ENCODE results near the gene WHRN. TPM values are rescaled to one million over a fixed set of nuclear protein-coding genes. Genes with fewer than 3 reads are reported as not detected.

WHRN gene
- total RNA-seq, 1 experiment from 2014 or later, result 4.4 TPM

DNA sequence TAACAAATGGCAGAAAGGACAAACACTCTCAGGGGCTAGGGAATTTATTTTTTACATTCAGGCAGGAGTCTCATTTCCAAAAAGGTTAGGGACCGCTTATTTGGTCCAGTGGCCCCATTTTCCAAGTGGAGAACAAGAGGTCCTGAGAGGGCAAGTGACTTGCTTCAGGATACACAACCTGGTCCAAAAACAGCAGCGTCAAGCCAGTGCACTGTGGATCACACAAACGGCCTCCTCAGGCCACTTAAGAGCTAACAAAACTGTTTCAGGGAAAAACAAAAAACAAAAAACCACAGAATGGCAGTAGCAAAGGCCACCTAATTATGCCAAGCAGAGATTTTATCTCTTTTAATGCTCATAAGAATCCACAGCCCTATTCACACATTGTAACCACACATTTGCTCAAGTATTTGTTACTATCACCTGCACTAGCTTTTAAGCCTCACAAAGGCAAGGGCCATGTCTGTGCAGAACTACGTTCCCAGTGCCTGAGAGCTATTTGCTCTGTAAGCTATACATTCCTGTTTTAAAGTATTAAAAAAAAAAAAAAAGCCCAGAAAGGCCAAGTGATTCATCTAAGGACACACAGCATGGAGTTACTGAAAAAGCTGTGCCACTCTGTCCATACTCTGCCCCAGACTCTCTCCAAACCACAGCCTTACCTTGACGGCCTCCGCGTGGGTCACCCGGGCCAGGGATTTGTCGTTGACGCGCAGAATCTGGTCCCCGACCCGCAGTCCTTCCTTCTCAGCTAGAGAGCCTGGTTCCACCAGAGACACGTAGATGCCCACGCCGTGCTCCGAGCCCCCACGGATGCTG, 1.5 kb downstream of the WHRN start:
- H3K27me3 ChIP-seq (ENCODE audit: control insufficient read depth, insufficient read depth, low read length), result peaks cover 13% of the 10 kb centered on the region
- DNase-seq, result no peak

DNA sequence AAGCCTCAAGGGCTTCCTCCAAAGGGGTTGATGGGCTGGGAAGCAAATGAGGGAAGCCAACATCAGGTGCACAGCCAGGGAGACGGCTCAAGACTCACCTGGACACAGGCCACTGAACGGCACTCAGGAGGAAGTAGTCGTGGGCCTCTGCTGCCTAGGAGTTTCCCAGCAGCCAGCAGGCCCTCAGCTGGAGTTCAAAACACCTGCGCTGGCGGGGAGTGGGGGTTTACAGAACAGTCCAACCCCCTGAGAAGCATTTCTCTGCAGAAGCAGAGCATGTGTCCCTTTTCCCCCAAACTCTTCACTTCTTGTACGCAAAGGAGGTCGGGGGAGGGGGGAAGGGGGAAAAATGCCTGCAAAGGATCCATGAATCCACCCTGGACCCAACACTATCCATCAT, 2.3 kb downstream of the WHRN start:
- no peak for DNase-seq
- H3K4me3 ChIP-seq (ENCODE audit: insufficient read depth, low read depth, low read length), result no peak overlapping the region
- peaks cover 13% of the 10 kb centered on the region for H3K27me3 ChIP-seq (ENCODE audit: control insufficient read depth, insufficient read depth, low read length)
- H3K36me3 ChIP-seq (replicated peaks; ENCODE audit: control insufficient read depth, insufficient read depth, low read length), result no peaks in the 10 kb centered on the region

More for the DNA sequence above, 1.5 kb downstream of the WHRN start:
- Histone ChIP-seq H3K4me3 (ENCODE audit: insufficient read depth, low read depth, low read length) (peak overlapping the region; percentile 63), H3K36me3 (replicated peaks; ENCODE audit: control insufficient read depth, insufficient read depth, low read length) (no peaks in the 10 kb centered on the region)

DNA sequence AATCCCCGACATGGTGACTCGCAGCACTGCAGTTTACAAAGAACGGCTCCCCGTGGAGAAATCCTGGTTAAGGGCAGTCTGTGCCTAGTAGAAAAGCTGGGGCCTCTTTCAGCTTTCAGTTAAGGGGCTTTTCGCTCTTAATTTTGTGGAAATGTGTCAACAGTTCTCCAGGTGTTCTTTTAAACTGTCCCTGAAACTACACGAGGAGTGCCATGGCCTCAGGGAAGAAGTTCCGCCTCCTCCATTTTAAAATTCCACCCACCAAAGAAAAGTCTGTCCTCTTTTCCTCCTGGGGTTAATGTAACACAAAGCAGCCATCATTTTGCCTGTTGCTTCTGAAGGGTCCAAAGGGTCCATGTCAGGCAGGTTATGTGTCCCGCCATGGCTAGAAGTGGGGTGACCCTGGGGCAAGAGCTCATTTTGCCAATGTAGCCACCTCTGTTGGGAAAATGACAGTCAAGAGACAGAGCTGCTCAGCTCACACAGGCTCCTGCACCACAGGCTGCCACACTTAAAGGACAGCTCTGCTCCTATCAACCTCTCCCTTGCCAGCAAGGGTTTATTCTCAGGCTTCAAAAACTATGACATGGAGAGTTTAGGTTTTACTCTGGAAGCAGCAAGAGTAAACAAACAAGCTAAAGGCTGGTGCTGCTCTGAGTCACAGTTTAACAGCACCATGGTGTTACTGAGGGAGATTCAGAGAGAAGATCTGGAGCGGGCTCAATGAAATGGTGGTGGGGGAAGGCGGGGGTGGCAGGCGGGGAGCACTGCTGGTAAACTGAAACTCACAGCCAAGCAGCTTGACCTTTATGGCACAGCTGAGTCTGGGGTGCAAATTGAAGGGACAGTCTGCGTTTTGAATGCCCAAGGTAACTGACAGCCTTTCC, 3.2 kb downstream of the WHRN start:
- no peaks in the 10 kb centered on the region for H3K36me3 ChIP-seq (replicated peaks; ENCODE audit: control insufficient read depth, insufficient read depth, low read length)
- H3K27me3 ChIP-seq (ENCODE audit: control insufficient read depth, insufficient read depth, low read length), result peaks cover 13% of the 10 kb centered on the region
- DNase-seq, result peak; percentile 72
- H3K4me3 ChIP-seq (ENCODE audit: insufficient read depth, low read depth, low read length), result no peak overlapping the region

DNA sequence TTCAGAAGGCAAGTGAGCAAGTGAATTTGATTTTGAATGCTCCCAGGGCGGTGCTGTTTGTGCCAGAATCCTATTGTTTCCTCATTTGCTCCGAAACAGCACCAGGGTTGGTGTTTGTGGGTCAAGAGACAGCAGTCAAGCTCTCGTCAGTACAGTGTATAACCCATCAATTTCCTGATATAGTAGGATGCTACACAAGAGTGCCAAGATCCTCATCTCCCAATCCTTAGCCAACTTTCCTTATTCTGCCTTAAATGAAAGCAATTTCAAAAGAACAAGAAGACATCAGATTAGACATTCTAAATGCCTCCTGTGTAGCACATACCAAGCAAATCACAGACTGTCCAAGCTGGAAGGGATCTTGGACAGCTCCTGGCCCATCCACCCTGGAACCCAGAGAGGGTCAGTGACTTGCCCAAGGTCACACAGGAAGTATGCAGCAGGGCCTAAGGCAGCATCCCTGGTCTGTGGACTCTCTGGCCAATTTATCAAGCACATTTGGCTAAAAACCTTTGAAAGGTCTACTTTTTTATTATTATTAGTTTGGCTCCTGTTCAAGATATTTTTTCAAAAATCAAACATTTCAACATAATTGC, 4.5 kb downstream of the WHRN start:
- peak; percentile 21 for DNase-seq

DNA sequence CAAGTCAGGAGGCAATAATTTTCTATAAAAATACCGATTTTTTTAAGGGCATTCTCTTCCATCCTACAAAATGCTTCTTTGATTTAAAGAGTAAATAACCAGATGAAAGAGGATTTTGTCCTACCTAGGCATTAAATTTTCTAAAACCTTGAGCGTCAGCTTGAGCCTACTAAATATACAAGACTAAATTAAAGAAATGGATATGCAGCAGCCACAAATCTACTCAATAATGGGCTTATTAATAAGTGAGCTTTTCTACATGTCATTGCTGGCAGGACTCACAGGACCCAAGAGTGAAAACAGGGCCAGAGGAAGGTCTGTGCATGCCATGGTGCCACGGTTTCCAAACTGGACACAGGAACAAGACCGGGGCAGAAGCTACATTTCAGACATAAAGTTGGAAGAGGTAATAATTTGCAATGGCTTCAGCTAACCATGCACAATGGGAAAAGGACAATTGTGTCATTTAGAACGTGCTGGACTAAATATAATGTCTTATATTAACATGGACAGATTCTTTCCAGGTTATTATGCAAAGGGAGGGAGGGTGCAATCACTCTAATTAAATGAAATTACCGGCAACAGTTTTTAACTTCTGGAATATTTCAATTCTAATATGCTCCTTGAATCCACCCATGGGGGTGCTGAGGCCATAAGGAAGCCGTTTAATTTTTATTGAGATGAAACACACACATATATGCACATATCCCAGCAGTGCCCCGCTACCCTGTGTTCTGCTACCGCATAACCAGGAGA, 5.2 kb downstream of the WHRN start:
- peak; percentile 3 for DNase-seq
- Histone ChIP-seq H3K27me3 (ENCODE audit: control insufficient read depth, insufficient read depth, low read length) (peaks cover 13% of the 10 kb centered on the region), H3K4me3 (ENCODE audit: insufficient read depth, low read depth, low read length) (no peak overlapping the region), H3K36me3 (replicated peaks; ENCODE audit: control insufficient read depth, insufficient read depth, low read length) (no peaks in the 10 kb centered on the region)

More for the DNA sequence above, 4.5 kb downstream of the WHRN start:
- Histone ChIP-seq H3K36me3 (replicated peaks; ENCODE audit: control insufficient read depth, insufficient read depth, low read length) (no peaks in the 10 kb centered on the region), H3K27me3 (ENCODE audit: control insufficient read depth, insufficient read depth, low read length) (peaks cover 13% of the 10 kb centered on the region), H3K4me3 (ENCODE audit: insufficient read depth, low read depth, low read length) (no peak overlapping the region)

DNA sequence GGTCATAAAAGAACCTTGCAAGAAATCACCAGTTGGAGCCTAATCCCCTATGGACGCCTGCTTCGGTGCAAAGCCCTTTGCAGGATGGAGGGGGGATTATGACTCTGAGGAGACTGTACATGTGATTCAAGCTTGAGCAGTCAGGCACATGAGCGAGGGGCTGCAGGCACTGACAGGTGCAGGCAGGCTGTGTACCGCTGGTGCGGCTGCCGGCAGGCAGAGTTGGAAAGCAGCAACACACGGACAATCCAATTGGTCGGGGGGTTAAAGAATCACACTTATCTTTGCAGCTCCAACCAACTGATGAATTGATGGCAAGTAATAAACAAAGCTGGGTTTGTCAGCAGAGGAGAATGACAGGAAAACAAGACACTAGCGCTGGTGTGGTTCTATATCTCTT, 5.7 kb downstream of the WHRN start:
- H3K27me3 ChIP-seq (ENCODE audit: control insufficient read depth, insufficient read depth, low read length), result peaks cover 7% of the 10 kb centered on the region
- DNase-seq, result peak; percentile 16
- no peaks in the 10 kb centered on the region for H3K36me3 ChIP-seq (replicated peaks; ENCODE audit: control insufficient read depth, insufficient read depth, low read length)
- no peak overlapping the region for H3K4me3 ChIP-seq (ENCODE audit: insufficient read depth, low read depth, low read length)

DNA sequence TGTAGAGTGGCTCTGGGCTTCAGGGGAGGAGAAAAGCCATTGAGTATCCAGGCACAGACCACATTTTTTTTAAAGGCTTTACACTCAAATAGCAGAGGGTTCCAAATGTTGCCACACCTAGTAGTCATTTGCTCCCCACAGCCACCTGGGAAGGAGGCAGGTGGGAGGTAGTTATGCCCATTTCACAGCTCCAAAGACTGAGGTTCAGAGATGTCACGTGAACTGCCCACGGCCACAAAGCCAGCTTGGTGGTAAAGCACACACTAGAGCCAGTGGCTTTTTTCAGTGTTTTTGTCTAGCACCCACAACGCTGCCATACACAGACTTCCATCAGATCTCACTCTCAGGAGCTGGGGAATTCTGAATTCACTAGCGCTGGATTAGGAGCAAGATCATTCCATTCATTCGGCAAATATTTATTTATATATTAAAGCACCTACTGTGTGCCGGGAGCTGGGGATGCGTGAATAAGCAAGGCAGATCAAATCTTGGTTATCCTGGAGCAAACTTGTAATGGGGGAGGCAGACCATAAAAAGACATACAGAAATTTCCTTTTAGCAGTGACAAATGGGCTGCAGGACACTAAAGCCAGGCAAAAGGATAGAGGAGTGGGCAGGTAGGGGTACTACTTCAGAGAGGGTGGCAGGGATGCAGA, 7.4 kb downstream of the WHRN start:
- no peaks in the 10 kb centered on the region for H3K27me3 ChIP-seq (ENCODE audit: control insufficient read depth, insufficient read depth, low read length)
- no peak overlapping the region for H3K4me3 ChIP-seq (ENCODE audit: insufficient read depth, low read depth, low read length)
- peak; percentile 4 for DNase-seq
- H3K36me3 ChIP-seq (replicated peaks; ENCODE audit: control insufficient read depth, insufficient read depth, low read length), result no peaks in the 10 kb centered on the region

DNA sequence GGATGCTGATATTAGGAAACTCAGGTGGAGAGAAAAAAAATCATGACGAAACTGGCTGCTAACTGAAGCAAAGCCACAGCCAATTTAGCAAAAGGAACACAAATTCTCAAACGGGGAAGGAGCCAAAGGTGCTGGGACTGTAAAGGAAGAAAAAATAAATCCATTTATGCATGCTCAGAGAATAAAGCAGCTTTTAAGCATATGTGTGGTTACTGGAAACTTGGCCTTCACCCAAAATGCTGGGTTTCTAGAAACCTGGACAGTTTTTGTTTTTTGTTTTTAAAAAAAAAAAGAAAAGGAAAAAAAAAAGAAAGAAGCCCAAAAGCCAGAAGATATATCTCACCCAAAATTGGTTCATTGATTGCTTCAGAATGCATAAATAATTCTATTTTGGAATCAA, 8.0 kb downstream of the WHRN start:
- no peaks in the 10 kb centered on the region for H3K36me3 ChIP-seq (replicated peaks; ENCODE audit: control insufficient read depth, insufficient read depth, low read length)
- peak; percentile 0 for DNase-seq
- H3K4me3 ChIP-seq (ENCODE audit: insufficient read depth, low read depth, low read length), result no peak overlapping the region
- no peaks in the 10 kb centered on the region for H3K27me3 ChIP-seq (ENCODE audit: control insufficient read depth, insufficient read depth, low read length)

DNA sequence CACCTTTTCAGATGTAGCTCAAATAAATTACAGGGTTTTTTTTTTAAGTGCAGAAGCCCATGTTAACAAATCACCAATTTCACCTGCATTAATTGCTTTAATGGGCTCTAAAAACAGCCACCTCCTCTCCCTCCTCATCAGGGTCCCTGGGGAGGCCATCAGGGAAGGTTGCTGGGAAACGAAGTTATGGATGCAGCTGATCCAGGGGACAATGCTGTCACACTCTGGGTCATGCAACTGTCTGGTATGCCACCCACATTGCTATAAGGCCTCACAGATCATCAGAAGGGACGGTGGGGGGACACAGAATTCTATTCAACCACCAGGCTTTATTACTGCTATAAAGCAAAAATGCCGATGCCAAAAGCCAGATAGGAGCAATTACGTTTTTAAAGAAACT, 9.3 kb downstream of the WHRN start:
- Histone ChIP-seq H3K4me3 (ENCODE audit: insufficient read depth, low read depth, low read length) (no peak overlapping the region), H3K27me3 (ENCODE audit: control insufficient read depth, insufficient read depth, low read length) (no peaks in the 10 kb centered on the region)
- DNase-seq, result peak; percentile 4

DNA sequence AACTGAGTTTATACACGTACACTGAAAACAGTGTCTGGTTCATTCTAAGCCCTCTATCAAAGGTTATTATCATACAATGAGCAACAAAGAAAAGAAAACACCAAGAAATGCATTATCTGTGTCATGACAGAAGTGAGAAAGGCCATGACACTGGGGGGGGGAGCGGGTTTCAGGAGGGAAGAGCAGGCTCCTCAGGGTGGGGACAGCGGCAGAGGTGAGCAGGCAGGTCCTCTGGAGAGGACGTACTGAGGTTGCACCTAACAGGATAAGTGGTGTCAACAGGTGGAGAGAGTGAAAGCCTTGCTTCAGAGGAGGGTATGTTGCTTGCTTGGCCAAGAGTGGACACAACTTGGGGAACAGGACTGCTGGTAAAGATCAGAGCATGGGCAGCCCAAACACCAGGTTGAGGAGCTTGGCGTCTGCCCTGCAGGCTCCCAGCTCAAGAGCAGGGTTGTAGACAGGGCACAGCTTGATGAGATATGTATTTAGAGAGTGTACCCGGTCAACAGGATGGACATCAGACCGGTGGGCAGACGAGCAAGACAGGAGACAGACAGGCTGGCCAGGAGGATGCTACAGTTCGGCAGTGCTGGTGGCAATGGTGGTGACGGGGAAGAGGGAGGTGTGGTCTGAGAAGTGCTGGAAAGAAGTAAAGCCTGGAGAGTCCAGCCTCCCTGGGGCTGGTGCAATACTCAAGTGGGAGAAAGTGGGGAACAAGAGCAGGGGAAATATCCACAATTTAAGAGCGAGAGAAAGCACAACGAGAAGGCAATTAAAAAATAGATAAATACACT, 10.3 kb downstream of the WHRN start:
- Histone ChIP-seq H3K36me3 (replicated peaks; ENCODE audit: control insufficient read depth, insufficient read depth, low read length) (no peaks in the 10 kb centered on the region), H3K4me3 (ENCODE audit: insufficient read depth, low read depth, low read length) (no peak overlapping the region), H3K27me3 (ENCODE audit: control insufficient read depth, insufficient read depth, low read length) (no peaks in the 10 kb centered on the region)
- DNase-seq, result no peak

More for the DNA sequence above, 9.3 kb downstream of the WHRN start:
- no peaks in the 10 kb centered on the region for H3K36me3 ChIP-seq (replicated peaks; ENCODE audit: control insufficient read depth, insufficient read depth, low read length)

DNA sequence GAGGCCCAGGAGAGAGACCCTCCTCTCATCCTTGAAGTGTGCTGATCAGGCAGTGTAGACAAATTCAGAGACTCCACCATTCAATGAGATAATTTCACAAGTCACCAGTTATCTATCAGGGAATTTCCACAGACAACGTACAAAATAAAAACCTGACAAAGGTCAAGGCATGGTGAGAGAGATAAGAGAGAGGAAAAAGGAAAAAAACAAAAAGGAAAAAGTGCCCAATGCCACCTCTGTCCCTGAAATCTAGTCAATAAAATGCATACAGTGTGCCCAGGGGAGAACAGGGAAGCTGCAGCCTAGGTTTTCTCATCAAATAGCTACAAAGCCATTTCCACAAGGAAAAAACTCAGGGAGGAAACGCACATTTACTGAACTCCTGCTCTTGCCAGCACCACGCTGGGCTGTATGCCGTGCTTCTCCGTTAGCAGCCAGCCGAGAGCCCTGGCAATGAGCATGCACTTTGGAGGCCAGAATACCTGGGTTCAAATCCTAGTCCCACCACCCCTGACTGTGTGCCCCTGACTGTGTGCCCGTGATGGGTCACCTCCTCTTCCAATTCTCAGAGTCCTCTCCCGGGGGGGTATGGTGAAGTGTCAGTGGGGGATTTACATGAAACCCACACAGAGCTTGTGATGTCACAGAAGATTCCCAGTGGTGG, 11.6 kb downstream of the WHRN start:
- H3K4me3 ChIP-seq (ENCODE audit: insufficient read depth, low read depth, low read length), result no peak overlapping the region
- H3K27me3 ChIP-seq (ENCODE audit: control insufficient read depth, insufficient read depth, low read length), result no peaks in the 10 kb centered on the region
- DNase-seq, result no peak
- no peaks in the 10 kb centered on the region for H3K36me3 ChIP-seq (replicated peaks; ENCODE audit: control insufficient read depth, insufficient read depth, low read length)

DNA sequence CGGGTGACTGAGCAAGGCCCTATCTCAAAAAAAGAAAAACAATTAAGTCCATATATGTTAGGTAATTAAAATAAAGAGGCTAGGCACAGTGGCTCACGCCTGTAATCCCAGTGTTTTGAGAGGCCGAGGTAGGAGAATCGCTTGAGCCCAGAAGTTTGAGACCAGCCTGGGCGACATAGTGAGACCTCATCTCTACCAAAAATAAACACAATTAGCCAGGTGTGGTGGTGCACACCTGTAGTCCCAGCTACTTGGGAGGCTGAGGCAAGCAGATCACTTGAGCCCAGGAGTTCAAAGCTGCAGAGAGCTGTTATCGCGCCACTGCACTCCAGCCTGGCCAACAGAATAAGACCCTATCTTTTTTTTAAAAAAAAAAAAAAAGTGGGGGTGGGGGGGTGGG, 12.3 kb downstream of the WHRN start:
- Histone ChIP-seq H3K36me3 (replicated peaks; ENCODE audit: control insufficient read depth, insufficient read depth, low read length) (no peaks in the 10 kb centered on the region), H3K4me3 (ENCODE audit: insufficient read depth, low read depth, low read length) (no peak overlapping the region), H3K27me3 (ENCODE audit: control insufficient read depth, insufficient read depth, low read length) (no peaks in the 10 kb centered on the region)
- DNase-seq, result no peak
